Heart left ventricle (tissue), 13 donors: ENCODE measurements around the gene ZNF394.

ENCODE experiments used
- POLR2A ChIP-seq, 2 donors: fragments of 450-650 bp; IDR thresholded peaks; one replicate each; pipeline ENCODE4 v1.6.1; 2017; ENCODE audit warnings: antibody characterized with exemption in 2 of 2, mild to moderate bottlenecking in 2 of 2, moderate library complexity in 2 of 2
- TF ChIP-seq, protein P1 (sequence below), 12 donors: fragments of 200-600 bp; sonication (generic) in 4 of 12; IDR thresholded peaks; one replicate each; pipeline versions ENCODE4 v1.5.0 to v1.8.0; 2018 to 2022; ENCODE audit warnings: antibody characterized with exemption in 12 of 12, mild to moderate bottlenecking in 5 of 12
- donor health status: ischemic (EF 13 %, LVEDD 7.1; RV severe dilation, severe dysfunction).
- donor health status: DM: no; HTN: yes; CAD: no.
- donor health status: DM: no; HTN: no; CAD: no.
- donor health status: ischemic (EF 25% LVEDD 6.9; RV normal size, moderate dysfunction).
- donor health status: ischemic (EF 25% LVEDD 5.7; RV mildly dilated, moderate dysfunction).
- donor health status: ischemic (EF 35%, LVEDD 5.7; RV mildly dilated, moderate dysfunction).
- donor health status: nonischemic (EF 11% LVEDD 7.7; RV severe dilation, severe dysfunction).
- donor health status: DM: yes; HTN: yes; CAD: no.
- donor health status: PGD.
- donor health status: ischemic (EF 29% LVEDD 5.4; RV normal size, mild dysfunction).
- donor health status: nonischemic (EF 23%, LVEDD 6.1; RV moderate dilation, normal function).

DNA sequence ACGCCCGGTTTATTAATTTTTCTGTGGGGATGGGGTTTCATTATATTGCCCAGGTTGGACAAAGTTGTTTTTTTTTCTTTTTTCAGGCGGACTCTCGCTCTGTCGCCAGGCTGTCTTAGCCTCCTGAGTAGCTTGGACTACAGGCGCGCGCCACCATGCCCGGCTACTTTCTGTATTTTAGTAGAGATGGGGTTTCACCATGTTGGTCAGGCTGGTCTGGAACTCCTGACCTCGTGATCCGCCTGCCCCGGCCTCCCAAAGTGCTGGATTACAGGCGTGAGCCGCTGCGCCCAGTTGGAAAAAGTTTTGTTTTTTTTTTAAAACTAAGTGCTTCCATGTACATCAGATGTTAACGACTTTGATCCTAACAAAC, 542 bp upstream of the ZNF394 start:
- TF ChIP-seq POLR2A (IDR thresholded peaks at IDR 0.05) = no peak
- TF ChIP-seq, protein P1, sequence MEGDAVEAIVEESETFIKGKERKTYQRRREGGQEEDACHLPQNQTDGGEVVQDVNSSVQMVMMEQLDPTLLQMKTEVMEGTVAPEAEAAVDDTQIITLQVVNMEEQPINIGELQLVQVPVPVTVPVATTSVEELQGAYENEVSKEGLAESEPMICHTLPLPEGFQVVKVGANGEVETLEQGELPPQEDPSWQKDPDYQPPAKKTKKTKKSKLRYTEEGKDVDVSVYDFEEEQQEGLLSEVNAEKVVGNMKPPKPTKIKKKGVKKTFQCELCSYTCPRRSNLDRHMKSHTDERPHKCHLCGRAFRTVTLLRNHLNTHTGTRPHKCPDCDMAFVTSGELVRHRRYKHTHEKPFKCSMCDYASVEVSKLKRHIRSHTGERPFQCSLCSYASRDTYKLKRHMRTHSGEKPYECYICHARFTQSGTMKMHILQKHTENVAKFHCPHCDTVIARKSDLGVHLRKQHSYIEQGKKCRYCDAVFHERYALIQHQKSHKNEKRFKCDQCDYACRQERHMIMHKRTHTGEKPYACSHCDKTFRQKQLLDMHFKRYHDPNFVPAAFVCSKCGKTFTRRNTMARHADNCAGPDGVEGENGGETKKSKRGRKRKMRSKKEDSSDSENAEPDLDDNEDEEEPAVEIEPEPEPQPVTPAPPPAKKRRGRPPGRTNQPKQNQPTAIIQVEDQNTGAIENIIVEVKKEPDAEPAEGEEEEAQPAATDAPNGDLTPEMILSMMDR (IDR thresholded peaks at IDR 0.05) = no peak
